ENCODE measurements around the gene AHRR.

The AHRR gene

DNA sequence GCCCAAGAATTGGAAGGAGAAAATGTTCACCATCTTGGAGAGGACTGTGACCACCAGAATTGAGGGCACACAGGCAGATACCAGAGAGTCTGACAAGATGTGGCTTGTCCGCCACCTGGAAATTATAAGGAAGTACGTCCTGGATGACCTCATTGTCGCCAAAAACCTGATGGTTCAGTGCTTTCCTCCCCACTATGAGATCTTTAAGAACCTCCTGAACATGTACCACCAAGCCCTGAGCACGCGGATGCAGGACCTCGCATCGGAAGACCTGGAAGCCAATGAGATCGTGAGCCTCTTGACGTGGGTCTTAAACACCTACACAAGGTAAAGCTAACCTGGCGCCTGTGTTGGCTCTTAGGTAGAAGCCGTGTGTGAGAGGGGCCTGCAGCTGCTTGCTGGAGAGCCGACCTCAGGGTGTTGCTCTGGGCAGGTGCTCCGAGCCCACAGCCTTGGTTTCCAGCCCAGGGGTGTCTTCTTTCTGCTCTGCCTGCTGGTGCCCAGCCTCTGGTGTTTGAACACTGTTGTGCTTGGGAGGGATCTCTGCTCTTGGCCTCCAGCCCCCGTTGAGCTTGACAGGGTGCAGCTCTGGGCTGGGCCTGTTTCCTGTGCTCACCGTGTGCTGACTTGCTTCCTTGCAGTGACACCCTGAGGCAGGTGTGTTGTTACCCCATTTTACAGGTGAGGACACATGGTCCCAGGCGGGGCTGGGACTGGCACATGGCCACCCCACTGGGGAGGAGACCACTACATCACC, 132.4 kb downstream of the AHRR start:
- TF ChIP-seq, protein P1, sequence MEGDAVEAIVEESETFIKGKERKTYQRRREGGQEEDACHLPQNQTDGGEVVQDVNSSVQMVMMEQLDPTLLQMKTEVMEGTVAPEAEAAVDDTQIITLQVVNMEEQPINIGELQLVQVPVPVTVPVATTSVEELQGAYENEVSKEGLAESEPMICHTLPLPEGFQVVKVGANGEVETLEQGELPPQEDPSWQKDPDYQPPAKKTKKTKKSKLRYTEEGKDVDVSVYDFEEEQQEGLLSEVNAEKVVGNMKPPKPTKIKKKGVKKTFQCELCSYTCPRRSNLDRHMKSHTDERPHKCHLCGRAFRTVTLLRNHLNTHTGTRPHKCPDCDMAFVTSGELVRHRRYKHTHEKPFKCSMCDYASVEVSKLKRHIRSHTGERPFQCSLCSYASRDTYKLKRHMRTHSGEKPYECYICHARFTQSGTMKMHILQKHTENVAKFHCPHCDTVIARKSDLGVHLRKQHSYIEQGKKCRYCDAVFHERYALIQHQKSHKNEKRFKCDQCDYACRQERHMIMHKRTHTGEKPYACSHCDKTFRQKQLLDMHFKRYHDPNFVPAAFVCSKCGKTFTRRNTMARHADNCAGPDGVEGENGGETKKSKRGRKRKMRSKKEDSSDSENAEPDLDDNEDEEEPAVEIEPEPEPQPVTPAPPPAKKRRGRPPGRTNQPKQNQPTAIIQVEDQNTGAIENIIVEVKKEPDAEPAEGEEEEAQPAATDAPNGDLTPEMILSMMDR (IDR thresholded peaks at IDR 0.05; ENCODE audit: low read depth, low read length, missing control alignments) = no peak
- DNase-seq (ENCODE audit: low read depth) = no peak
- H3K4me3 ChIP-seq (ENCODE audit: low read depth, low read length) = no peak overlapping the region

DNA sequence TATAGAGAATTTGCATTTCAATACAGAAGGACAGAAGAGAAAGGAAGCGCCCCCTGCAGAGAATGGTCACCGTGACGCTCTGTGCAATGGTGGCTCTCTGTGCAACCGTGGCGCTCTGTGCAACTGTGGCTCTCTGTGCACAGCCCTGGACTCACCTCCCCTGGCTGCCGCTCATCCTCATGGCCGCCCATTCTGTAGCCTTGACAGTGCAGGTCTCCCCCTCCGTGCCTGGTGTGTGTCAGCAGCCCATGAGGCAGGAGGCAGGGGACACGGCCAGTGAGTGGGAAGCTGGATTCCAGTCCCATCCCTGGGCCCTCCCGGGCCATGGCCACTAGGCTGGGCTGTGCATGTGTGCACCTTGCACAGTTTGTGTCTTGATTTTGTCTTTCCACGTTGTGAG, 133.4 kb downstream of the AHRR start:
- DNase-seq (ENCODE audit: low read depth) = no peak
- H3K4me3 ChIP-seq (ENCODE audit: low read depth, low read length) = no peak overlapping the region
- TF ChIP-seq, protein P1 (IDR thresholded peaks at IDR 0.05; ENCODE audit: low read depth, low read length, missing control alignments) = no peak

DNA sequence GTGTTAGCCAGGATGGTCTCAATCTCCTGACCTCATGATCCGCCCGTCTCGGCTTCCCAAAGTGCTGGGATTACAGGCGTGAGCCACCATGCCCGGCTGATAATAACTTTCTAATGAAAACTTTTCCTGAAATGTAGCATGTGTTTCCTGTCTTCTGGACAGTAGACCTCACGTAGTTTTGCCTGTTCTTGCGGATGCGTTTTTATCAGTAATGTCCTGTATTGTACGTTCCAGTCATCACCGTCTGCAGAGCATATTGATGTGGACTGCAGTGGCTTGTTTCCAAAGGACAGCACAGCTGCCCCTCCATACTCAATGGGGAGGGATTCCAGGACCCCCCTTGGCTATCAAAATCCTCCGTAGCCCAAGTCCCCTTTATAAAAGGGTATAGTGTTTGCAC, 134.3 kb downstream of the AHRR start:
- TF ChIP-seq, protein P1 (IDR thresholded peaks at IDR 0.05; ENCODE audit: low read depth, low read length, missing control alignments) = no peak
- H3K4me3 ChIP-seq (ENCODE audit: low read depth, low read length) = no peak overlapping the region
- DNase-seq (ENCODE audit: low read depth) = no peak

DNA sequence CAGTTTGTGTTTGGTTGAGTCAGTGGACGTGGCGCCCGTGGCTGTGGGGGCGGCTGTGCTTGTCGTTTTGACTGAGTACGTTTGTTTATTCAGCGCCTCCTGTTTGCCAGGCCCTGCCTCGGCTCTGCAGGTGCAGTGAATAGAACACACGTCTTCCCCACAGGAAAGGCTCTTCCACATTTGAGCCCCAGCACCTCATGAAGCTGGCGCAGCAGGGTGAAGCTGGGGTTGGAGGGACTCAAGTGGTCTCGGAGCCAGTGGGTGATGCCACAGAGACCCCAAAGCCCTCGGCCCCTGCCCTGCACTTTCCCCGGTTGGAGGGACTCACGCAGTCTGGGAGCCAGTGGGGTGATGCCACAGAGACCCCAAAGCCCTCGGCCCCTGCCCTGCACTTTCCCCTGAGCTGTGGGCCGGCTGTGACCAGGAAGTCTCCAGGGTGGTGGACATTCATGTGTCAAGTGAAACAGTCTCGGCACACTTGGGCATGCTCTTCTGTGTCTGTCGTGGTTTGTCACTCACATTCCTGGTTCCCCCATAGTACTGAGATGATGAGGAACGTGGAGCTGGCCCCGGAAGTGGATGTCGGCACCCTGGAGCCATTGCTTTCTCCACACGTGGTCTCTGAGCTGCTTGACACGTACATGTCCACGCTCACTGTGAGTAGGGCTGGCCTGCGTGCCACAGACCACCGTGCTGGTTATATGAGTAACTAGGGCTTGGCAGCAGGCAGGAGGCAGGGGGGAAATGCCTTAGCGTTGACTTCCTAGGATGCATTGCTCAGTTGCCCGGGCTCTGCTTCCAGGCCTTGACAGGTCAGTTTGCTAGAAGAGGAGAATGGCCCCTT, 135.1 kb downstream of the AHRR start:
- H3K4me3 ChIP-seq (ENCODE audit: low read depth, low read length) = no peak overlapping the region
- DNase-seq (ENCODE audit: low read depth) = no peak
- TF ChIP-seq, protein P1 (IDR thresholded peaks at IDR 0.05; ENCODE audit: low read depth, low read length, missing control alignments) = no peak

DNA sequence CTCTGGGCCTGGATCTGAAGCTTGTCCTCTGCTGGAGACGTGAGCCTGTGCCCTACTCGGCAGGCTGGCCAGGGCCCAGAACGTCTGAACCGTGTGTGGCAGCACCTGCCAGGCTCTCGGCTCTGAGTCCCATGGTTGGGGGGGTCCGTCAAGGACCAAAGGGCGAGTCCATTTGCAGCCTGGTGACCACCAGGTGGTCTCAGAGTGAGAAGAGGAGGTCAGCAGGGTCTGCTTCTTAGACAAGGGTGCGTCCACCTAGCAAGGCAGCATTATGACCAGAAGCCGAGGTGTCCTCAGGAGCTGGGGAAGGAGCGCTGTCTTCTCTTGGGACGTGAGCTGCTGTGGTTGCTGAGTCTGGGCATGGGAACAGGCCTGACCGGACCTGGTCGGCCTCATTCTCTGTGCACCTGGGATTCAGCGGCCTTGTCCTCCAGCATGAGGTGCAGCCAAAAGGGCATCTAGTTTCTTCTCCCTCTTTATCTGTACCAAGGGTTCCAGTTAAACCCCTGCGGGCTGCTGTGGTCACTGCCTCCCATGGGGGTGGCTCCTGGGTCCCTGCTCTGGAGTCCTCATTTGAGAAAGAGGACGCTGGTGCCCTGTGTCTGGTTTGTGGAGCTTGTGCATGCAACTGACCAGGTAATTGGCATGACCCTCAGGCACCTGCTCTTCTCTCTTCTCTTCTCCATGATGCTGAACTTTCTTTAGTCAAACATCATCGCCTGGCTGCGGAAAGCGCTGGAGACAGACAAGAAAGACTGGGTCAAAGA, 135.9 kb downstream of the AHRR start:
- TF ChIP-seq, protein P1 (IDR thresholded peaks at IDR 0.05; ENCODE audit: low read depth, low read length, missing control alignments) = no peak
- no peak for DNase-seq (ENCODE audit: low read depth)
- no peak overlapping the region for H3K4me3 ChIP-seq (ENCODE audit: low read depth, low read length)

DNA sequence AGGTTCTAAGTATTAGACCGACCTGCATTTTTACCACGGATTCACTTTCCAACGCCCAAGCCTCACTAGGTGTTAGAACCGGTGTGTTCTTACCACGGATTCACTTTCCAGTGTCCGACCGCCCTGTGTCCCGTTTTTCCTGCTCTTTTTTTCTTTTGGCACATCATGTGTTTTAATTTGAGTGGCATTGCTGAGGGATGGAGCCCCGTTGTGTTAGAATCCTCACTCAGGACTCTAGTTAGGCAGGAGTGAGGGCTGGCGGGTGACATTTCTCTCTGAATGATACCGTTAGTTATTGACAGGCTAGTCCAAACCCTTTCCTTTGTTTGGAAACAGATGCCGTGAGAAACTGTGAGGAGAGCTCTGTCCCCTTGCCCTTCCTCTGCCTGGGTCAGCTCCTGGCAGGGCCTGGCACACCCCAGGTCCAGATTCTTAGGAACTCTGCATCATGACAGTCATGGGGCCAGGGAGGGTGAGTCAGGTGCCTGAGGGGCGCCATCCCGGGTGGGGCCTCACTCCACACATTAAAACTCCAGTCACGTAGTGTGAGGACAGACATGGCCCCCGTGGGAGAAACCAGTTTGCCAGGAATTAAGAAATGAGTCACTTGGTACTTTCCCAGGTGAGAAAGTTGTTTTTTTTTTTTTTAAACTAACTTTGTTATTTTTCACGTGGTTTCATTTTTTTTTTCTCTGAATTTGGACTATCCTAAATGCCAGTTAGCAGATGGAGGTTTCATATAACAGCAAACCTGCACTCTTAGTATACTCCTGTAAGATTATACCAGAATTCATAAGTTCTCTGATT, 137.2 kb downstream of the AHRR start:
- TF ChIP-seq, protein P1 (IDR thresholded peaks at IDR 0.05; ENCODE audit: low read depth, low read length, missing control alignments) = no peak
- DNase-seq (ENCODE audit: low read depth) = no peak

More for the DNA sequence above, 137.2 kb downstream of the AHRR start:
- no peak overlapping the region for H3K4me3 ChIP-seq (ENCODE audit: low read depth, low read length)
